ENCODE data around the gene LDLRAD3.

GRCh38 chr11:36013950-36014897 lies 70.4 kb downstream of the LDLRAD3 start:
- no peak for TF ChIP-seq CTCF (IDR thresholded peaks at IDR 0.05)
- no peak for TF ChIP-seq POLR2AphosphoS5 (IDR thresholded peaks at IDR 0.05)

Data from suprapubic skin (tissue), 3 donors.